PC-9 (cell line): Measurements from ENCODE around the gene C1orf56.

Source experiments
- CTCF ChIP-seq: fragments of 200-600 bp; sonication (generic); conservative IDR thresholded peaks from 2 replicates; pipeline ENCODE4 v1.6.1; 2017; ENCODE audit warnings: mixed run types, antibody characterized with exemption, mild to moderate bottlenecking, moderate library complexity
- EZH2 ChIP-seq: fragments of 200-600 bp; sonication (generic); IDR thresholded peaks from 2 replicates; pipeline ENCODE4 v1.8.0; 2017; ENCODE audit warnings: antibody characterized with exemption, low read depth

- TF ChIP-seq CTCF (no peak), EZH2 (no peak)
Observed at GRCh38 chr1:151050051-151050688, 2.6 kb downstream of the C1orf56 start.
